HG02798 (cell line): ENCODE measurements around the gene KRAS.

Experiments used
- ATAC-seq: cut with Tn5 transposase; IDR thresholded peaks from one replicate; pipeline ENCODE4 v1.9.1; 2021; ENCODE audit warnings: mild to moderate bottlenecking; ENCODE audit not compliant: unreplicated experiment, poor library complexity

The KRAS gene

GRCh38 chr12:25200703-25201102 lies 50.0 kb downstream of the KRAS start:
- no peak for ATAC-seq

- ATAC-seq, result no peak
Measured at GRCh38 chr12:25197608-25198007, 53.1 kb downstream of the KRAS start.

- ATAC-seq, result peak; percentile 98
Measured at GRCh38 chr12:25195056-25195971, 55.4 kb downstream of the KRAS start, which contains the start of the genes DNAI7 and ETFRF1. DNAI7 (minus strand) TSS chr12:25195160; CDS start chr12:25195078, 82 bp downstream. ETFRF1 (plus strand) TSS chr12:25195237; CDS start chr12:25203957, 8,720 bp downstream.

GRCh38 chr12:25194722-25195055 lies 56.0 kb downstream of the KRAS start:
- ATAC-seq, result no peak

- ATAC-seq, result no peak
Measured at GRCh38 chr12:25194214-25194613, 56.5 kb downstream of the KRAS start.

GRCh38 chr12:25190793-25191192 lies 59.9 kb downstream of the KRAS start:
- no peak for ATAC-seq

GRCh38 chr12:25189656-25190055 lies 61.1 kb downstream of the KRAS start:
- ATAC-seq, result no peak

- ATAC-seq, result no peak
Measured at GRCh38 chr12:25187781-25188180, 62.9 kb downstream of the KRAS start.

- ATAC-seq, result peak; percentile 88
Measured at GRCh38 chr12:25186788-25187402, 63.8 kb downstream of the KRAS start.

- peak; percentile 36 for ATAC-seq
Measured at GRCh38 chr12:25186038-25186787, 64.5 kb downstream of the KRAS start.

GRCh38 chr12:25184132-25184531 lies 66.6 kb downstream of the KRAS start:
- ATAC-seq, result no peak

- no peak for ATAC-seq
Measured at GRCh38 chr12:25182765-25183164, 68.0 kb downstream of the KRAS start.

GRCh38 chr12:25162866-25163265 lies 87.9 kb downstream of the KRAS start:
- ATAC-seq, result no peak

GRCh38 chr12:25156061-25156460 lies 94.7 kb downstream of the KRAS start:
- ATAC-seq, result no peak

GRCh38 chr12:25155022-25155576 lies 95.6 kb downstream of the KRAS start:
- peak; percentile 59 for ATAC-seq
